Measurements from ENCODE around the gene SCD5. TPM values are rescaled to one million over a fixed set of nuclear protein-coding genes. Genes with fewer than 3 reads are reported as not detected.

The SCD5 gene
- total RNA-seq, 4 donors from 2014 or later = 0.70 to 5.0 (median 3.0) TPM

- H3K4me3 ChIP-seq = no peak overlapping the region
- no peaks in the 10 kb centered on the region for H3K9me3 ChIP-seq
- no peaks in the 10 kb centered on the region for H3K36me3 ChIP-seq
- no peaks in the 10 kb centered on the region for H3K4me1 ChIP-seq
- TF ChIP-seq POLR2A (IDR thresholded peaks at IDR 0.05) (no peak), CTCF (IDR thresholded peaks at IDR 0.05) (no peak)
- no peak overlapping the region for H3K27ac ChIP-seq
- H3K27me3 ChIP-seq = no peaks in the 10 kb centered on the region
- DNase-seq = no peak
Observed at GRCh38 chr4:82791179-82791578, 7.4 kb downstream of the SCD5 start.

DNA sequence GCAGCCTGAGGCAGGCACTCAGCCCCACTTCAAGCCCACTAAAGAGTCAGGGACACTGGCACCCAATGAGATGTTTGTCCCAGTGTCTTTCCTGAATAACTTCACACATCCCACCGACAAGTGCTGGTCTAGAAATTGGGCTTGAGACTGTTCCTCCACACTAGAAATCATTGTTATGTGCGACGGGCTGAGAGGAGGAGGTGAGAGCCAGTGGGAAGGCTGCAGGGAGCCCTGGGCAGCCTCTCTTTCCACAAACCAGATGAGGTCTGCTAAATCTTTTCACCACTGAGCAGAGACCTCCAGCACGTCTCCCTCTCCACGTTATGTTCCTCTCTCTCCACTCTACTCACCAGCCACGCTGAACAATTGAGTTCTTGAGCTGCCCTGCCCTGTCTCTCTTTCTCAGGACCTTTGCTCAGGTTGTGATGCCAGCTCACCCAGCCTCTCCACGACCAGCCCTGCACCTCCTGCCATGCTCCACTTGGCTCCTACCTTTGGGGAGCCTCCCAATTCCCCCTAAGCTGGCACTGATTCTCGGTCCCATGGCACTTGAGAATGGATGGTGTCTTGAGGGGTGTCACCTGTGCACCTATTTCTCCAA is 8.4 kb downstream of the SCD5 start:
- Histone ChIP-seq H3K36me3 (no peaks in the 10 kb centered on the region), H3K9me3 (no peaks in the 10 kb centered on the region), H3K27me3 (no peaks in the 10 kb centered on the region), H3K4me3 (no peak overlapping the region), H3K4me1 (peaks cover 0 to 10% (median 0%) of the 10 kb centered on the region in 4 donors), H3K27ac (no peak overlapping the region)
- TF ChIP-seq CTCF (IDR thresholded peaks at IDR 0.05) (no peak), POLR2A (IDR thresholded peaks at IDR 0.05) (no peak)
- no peak for DNase-seq

DNA sequence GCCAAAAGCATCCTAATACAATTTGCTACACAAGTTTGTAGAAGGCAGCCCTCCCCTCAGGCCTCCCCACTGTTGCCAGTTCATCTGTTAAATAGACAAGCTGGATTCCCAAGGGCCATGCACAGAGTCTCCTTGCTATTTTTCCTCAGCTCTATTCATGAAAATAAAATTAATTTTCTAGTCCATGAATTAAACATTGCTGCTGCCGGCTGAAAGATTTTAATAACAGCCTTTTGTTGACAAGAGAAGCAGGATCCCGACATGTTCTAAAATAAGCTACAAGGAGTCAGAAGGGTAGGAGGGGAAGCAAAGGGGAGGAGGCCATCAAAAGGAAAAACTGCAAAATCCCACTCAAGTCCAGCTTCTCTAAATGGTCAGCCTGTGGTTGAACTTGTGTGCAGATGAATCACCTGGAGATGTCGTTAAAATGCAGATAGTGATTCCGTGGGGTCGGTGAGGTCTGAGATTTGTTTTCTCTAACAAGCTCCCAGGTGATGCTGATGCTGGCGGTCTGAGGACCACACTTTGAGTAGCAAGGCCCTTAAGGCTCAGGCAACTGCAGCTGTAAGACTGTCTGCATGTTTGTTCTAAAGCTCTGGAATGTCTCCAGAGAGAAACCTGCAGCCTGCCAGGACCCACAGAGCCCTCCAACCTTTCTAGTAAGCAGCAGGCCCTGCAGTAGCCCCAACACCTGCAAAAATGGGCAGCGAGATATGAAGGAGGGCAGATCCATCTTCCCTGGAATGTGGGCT is 9.4 kb downstream of the SCD5 start:
- Histone ChIP-seq H3K4me3 (no peak overlapping the region), H3K4me1 (peaks cover 0 to 16% (median 0%) of the 10 kb centered on the region in 4 donors), H3K36me3 (no peaks in the 10 kb centered on the region), H3K9me3 (no peaks in the 10 kb centered on the region), H3K27me3 (no peaks in the 10 kb centered on the region), H3K27ac (no peak overlapping the region)
- no peak for DNase-seq
- TF ChIP-seq POLR2A (IDR thresholded peaks at IDR 0.05) = no peak
- TF ChIP-seq CTCF (IDR thresholded peaks at IDR 0.05) = no peak

- H3K4me3 ChIP-seq = no peak overlapping the region
- no peak for TF ChIP-seq CTCF (IDR thresholded peaks at IDR 0.05)
- DNase-seq = no peak
- H3K36me3 ChIP-seq = no peaks in the 10 kb centered on the region
- no peaks in the 10 kb centered on the region for H3K9me3 ChIP-seq
- H3K27ac ChIP-seq = no peak overlapping the region
- peaks cover 0 to 16% (median 0%) of the 10 kb centered on the region in 4 donors for H3K4me1 ChIP-seq
- H3K27me3 ChIP-seq = no peaks in the 10 kb centered on the region
Observed at GRCh38 chr4:82787342-82787741, 11.3 kb downstream of the SCD5 start.

GRCh38 chr4:82786828-82787227 is 11.8 kb downstream of the SCD5 start:
- Histone ChIP-seq H3K4me3 (no peak overlapping the region), H3K27ac (no peak overlapping the region), H3K9me3 (no peaks in the 10 kb centered on the region), H3K27me3 (no peaks in the 10 kb centered on the region), H3K36me3 (no peaks in the 10 kb centered on the region), H3K4me1 (peaks cover 0 to 16% (median 0%) of the 10 kb centered on the region in 4 donors)
- no peak for TF ChIP-seq POLR2A (IDR thresholded peaks at IDR 0.05)
- no peak for TF ChIP-seq CTCF (IDR thresholded peaks at IDR 0.05)
- DNase-seq = no peak

Measured in Peyer's patch (tissue), 4 donors.